Stimulated activated CD4-positive, alpha-beta T cell treated with anti-CD3 and anti-CD28 coated beads, Interleukin-12 subunit alpha, Interleukin-12 subunit beta, amount 100 ng/mL, for 48 hours (primary cell): Measurements from ENCODE around the gene CLC.
"Not testable (repeated sequence)": the region's sequence is repeated elsewhere in the genome, so short reads cannot be mapped to it uniquely, and the experiment has no call there.

ENCODE experiments used
- DNase-seq, 3 donors: peaks; one replicate each; pipeline ENCODE4 v3.0.0-alpha.2; 2020; ENCODE audit warnings: low read depth in 2 of 3, low spot score in 1 of 3

The CLC gene

DNA sequence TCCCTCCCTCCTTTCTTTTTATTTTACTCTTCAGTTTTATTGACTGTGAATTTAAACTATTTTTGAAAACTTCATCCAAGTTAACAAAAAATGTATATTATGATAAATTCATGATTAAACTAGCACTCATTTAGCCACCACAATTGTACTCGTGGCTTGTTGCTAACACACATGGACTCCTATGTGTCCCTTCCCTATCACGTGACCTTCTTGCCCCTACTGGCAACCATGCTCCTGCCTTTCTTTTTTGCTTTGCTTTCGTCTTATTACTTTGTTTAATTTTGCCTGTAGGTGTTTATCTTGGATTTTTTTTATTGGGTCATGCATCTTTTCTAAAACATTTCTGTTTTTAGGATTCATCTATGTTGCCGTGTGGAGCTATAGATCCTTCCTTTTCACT, 8.2 kb downstream of the CLC start:
- DNase-seq, result no peak

DNA sequence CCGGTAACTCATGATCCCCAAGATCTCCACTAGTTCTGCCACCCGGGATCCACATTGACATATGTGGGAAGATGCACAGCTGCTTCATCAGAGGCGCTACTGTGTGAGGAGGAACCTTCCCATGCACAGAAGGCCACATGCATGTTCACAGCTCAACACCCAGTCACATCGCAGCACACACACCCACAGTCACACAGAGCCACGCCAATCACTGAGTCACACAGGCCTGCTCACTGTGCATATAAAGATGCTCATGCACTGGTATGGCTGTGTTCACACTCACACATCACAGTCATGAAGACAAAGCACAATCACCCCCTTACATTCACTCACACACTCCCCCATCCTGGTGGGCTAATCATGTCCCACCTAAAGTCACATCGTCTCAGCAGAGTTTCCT, 9.8 kb downstream of the CLC start:
- no peak for DNase-seq

DNA sequence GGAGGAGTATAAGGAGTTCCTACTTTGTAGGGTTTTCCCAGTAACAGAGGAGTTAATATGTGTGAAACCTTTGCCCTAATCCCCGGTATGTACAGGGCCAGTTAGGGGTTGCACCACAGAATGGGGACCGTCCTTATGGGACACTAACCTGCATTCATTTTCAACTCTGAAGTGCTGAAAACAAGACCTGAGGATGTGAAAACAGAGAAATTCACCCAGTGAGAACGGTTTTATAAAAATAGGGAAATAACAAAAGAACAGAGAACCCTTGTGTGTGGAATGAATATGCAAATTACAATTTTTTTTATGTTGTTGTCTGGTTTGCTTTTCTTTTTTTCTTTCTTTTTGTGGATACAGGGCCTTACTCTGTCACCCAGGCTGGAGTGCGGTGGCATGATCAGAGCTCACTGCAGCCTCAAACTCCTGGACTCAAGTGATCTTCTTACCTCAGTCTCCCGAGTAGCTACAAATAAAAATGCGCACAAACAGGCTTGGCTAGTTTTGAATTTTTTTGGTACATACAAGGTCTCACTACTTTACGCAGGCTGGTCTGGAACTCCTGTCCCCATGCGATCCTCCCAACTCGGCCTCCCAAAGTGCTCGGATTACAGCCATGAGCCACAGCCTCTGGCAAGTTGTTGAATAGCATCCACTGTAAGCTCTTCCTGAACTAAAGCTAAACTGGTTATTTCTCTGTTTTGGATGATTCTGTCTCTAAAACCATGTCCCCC, 10.6 kb downstream of the CLC start:
- DNase-seq, result no peak

- no peak for DNase-seq
These were observed 11.8 kb downstream of the CLC start for GRCh38 chr19:39725995-39726394.

- DNase-seq, result not testable (repeated sequence)
These were observed 17.7 kb downstream of the CLC start for GRCh38 chr19:39720144-39720543.

- no peak for DNase-seq
These were observed 27.4 kb downstream of the CLC start for GRCh38 chr19:39710333-39710890.

DNA sequence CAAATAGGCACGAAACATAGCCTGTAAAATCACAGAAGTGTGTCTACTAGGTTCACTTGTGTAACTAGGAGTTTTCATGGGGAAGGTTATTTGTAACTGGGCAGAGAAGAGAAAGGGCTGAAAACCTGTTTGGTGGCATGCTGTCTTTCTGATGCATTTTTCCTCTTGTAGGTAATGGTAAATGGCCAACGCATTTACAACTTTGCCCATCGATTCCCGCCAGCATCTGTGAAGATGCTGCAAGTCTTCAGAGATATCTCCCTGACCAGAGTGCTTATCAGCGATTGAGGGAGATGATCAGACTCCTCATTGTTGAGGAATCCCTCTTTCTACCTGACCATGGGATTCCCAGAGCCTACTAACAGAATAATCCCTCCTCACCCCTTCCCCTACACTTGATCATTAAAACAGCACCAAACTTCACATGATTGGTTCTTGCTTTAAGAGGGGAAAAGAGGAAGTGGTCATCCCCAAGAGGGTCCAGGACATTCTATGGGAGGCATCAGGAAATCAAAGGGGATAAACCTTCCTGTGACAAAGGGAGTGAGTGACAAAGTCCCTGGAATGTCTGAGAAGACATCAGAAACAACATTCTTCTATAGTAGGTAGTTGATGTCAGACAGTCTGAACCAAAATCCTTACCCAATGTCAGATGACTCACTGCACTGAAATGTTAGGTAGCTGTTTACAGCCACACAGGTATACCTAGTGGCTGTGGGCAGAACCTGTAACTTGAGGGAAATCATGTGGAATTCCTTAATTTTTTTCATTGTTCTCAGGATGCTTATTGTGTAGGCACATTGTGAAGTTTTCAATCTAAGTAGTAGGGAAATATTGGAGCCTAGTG, 28.6 kb downstream of the CLC start:
- no peak for DNase-seq

DNA sequence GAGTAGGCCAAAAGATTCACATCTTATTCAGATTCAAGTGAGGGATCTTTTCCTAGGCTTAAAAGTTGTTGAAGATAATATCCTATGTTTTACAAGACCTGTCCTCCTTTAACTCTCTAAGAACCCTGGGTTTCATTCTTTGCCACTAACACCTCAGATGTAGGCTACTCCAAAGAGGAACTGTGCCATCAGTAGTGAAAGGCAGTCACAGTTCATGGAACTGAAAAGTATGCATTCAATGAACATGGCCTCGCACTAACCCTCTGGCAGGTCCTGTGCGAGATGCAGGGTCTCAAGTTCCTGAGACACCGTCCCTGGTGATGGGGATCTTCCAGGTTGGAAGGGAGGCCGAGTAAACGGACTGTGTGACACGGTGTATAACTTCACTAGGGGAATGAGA, 29.2 kb downstream of the CLC start:
- DNase-seq, result no peak

GRCh38 chr19:39705578-39706188, 32.1 kb downstream of the CLC start:
- DNase-seq, result peak in 2 of 3 donors; percentile 16 to 47

DNA sequence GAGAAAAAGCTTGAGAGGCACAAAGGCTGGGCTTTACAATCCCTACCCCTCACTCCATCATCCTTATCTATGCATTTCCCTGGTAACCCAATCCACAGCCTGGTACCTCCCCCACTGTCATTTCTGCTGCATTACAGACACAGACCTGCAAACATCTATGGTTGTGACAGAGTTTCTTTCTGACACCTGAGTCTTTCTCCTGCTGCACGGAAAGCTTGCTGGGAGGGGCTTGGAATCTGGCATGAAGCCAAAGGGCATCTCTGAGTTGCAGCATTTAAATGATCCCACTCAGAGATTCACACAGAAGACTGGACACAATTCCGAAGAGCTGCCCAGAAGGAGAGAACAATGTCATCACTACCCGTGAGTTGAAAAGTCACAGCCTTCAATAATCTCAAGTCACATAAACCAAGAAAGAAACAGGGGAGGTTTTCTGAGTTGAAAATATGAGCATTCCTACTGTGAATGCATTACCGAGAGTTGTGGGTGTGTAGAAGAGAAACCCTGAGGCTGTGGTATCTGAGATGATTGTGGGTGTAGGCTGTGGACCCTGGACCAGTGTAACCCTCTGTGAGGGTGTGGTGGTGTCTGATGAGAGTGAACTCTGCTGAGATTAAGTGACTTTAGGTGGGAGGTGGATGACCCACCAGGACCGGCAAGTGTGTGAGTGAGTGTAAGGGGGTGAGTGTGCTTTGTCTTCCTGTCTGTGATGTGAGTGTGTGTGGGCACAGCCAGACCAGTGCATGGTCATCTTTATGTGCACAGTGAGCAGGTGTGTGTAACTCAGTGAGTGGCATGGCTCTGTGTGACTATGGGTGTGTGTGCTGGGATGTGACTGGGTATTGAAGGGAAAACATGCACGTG, 33.4 kb downstream of the CLC start, which contains the start of gene LGALS14:
LGALS14 (plus strand) TSS at position 301 of the 864 bp plus-strand sequence; CDS start at position 349, 48 bp downstream.
- DNase-seq, result peak in 1 of 3 donors; percentile 22

DNA sequence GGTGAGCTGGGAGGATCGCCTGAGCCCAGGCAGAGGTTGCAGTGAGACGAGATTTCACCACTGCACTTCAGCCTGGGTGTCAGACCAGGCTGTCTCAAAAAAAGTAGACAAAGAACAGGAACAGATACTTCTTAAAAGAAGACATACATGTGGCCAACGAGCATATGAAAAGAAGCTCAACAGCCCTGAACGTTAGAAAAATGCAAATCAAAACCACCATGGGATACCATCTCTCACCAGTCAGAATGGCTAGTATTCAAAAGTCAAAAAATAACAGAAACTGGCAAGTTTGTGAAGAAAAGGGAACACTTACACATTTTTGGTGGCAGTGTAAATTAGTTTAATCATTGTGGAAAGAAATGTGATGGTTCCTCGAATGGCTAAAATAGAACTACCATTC, 36.5 kb downstream of the CLC start:
- no peak for DNase-seq

DNA sequence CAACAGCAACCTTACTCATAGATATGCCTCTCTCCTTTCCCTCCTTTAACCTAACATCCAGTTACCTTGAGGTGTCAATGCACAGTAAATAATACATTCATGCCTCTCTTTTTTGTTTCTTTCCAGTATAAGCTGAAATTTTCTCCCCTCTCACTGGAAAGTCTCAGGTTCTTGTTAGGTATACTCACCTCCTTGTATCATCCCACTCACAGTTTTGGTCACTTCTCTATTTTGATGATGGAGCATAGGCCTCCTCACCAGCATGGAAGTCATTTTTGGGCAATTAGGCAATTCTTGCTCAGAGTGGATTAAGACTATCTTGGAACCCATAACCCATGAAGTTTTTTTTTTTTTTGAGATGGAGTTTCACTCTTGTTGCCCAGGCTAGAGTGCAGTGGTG, 39.3 kb downstream of the CLC start:
- DNase-seq, result no peak

DNA sequence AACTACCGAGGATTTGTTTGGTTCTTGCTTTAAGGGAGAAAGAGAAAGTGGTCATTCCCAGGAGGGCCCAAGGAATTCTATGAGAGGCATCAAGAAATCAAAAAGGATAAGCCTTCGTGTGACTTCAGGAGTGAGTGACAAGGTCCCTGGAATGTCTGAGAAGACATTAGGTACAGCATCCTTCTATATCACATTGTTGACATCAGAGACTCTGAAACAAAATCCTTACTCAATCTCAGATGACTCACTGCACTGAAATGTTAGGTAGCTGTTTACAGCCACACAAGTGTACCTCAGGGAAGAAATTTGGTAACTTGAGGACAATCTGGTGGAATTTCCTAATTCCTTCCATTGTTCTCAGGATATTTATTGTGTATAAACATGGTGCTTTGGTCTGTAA, 41.4 kb downstream of the CLC start:
- no peak for DNase-seq

DNA sequence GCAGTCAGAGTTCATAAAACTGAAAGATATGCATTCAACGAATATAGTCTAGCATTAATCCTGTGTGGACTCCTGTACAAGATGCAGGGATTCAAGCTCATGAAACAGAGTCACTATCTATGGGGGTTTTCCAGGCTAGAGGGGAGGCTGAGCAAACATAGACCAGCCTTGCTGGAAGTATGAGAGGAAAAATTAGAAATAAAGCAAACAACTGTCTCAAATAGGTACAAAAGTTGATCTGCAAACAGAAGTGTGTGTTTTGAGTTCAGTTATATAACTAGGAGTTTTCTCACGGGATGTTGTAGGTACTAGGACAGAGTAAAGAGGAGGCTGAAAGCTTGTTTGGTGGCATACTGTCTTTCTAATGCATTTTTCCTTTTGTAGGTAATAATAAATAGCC, 42.1 kb downstream of the CLC start:
- DNase-seq, result no peak

DNA sequence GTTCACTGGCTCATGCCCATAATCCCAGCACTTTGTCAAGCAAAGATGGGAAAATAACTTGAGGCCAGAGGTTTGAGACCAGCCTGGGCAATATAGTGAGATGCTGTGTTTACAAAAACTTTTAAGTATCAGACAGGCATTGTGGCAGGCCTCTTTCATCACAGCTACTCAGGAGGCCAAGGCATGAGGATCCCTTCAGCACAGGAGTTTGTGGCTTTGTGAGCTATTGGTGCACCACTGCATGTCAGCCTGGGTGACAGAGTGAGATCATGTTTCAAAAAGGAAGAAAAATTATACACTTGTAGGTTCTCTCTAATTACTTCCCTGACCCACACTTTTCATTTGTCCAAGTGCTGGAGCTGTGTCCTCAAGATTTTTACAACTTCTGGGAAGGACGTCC, 45.0 kb downstream of the CLC start:
- DNase-seq, result no peak

- no peak for DNase-seq
These were observed 45.7 kb downstream of the CLC start for GRCh38 chr19:39692166-39692565.

DNA sequence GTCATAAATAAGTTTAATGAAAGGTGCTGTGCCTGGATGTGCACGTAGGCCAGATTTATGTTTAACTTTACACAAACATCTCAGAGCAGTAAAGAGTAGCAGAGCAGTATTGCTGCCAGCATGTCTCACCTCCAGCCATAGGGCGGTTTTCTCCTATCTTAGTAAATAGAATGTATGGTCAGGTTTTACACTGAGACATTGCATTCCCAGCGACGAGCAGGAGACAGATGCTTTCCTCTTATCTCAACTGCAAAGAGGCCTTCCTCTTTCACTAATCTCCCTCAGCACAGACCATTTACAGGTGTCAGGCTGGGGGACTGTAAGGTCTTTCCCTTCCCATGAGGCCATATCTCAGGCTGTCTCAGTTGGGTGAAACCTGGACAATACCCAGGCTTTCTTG, 49.2 kb downstream of the CLC start:
- not testable (repeated sequence) for DNase-seq

- no peak for DNase-seq
These were observed 51.1 kb downstream of the CLC start for GRCh38 chr19:39686739-39687138.

- DNase-seq, result no peak
These were observed 53.6 kb downstream of the CLC start for GRCh38 chr19:39684267-39684666.

GRCh38 chr19:39681416-39681815, 56.4 kb downstream of the CLC start:
- no peak for DNase-seq
